GM12891 (cell line): ENCODE data around the gene BACH2.
"Not testable (repeated sequence)": the region's sequence is repeated elsewhere in the genome, so short reads cannot be mapped to it uniquely, and the experiment has no call there.

Source experiments
- DNase-seq: peaks from one replicate; pipeline ENCODE4 v3.0.0; 2011; ENCODE audit warnings: low spot score; ENCODE audit not compliant: insufficient read length
- FAIRE-seq: peaks from 2 replicates; lab custom pipeline; 2011; peaks lifted over from hg19 to GRCh38; lab: Jason Lieb, UNC
- PAX5 ChIP-seq: IDR thresholded peaks from 2 replicates; pipeline ENCODE4 v1.6.1; 2011; ENCODE audit warnings: low read length, moderate library complexity, mild to moderate bottlenecking; ENCODE audit not compliant: insufficient read depth, severe bottlenecking
- POLR2A ChIP-seq: IDR thresholded peaks from 2 replicates; pipeline ENCODE4 v1.6.1; 2011; ENCODE audit warnings: low read depth, low read length, control low read depth
- POLR2AphosphoS5 ChIP-seq: IDR thresholded peaks from 2 replicates; pipeline ENCODE4 v1.6.1; 2011; ENCODE audit warnings: low read depth, low read length, control low read depth
- POU2F2 ChIP-seq: IDR thresholded peaks from 2 replicates; pipeline ENCODE4 v1.6.1; 2011; ENCODE audit warnings: low read depth, mild to moderate bottlenecking, control low read depth, low read length, moderate library complexity
- SPI1 ChIP-seq: IDR thresholded peaks from 2 replicates; pipeline ENCODE4 v1.6.1; 2011; ENCODE audit warnings: low read depth, low read length, control low read depth
- TAF1 ChIP-seq: IDR thresholded peaks from 2 replicates; pipeline ENCODE4 v1.6.1; 2011; ENCODE audit warnings: low read depth, low read length, control low read depth

Gene BACH2

DNA sequence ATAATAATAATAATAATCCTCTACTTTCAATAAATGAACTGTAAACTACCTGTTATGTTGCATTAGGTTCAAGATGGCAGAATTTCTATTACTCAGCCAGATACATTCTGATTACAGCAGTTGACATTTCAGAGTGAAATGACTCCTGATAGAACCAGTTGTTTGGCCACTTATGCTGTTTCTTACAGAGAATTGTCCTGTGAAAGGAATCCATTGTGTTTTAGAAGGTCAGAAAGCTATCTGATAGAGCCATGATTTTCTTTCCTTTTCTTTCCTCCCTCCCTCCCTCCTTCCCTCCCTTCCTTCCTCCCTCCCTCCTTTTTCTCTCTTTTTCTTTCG lies 385.8 kb downstream of the BACH2 start:
- no peak for TF ChIP-seq PAX5
- no peak for TF ChIP-seq SPI1
- no peak for TF ChIP-seq POU2F2
- no peak for TF ChIP-seq POLR2A
- DNase-seq = no peak
- FAIRE-seq = no peak

GRCh38 chr6:89910001-89910901 lies 386.4 kb downstream of the BACH2 start:
- DNase-seq, FAIRE-seq: not testable (repeated sequence)

GRCh38 chr6:89895276-89895874 lies 401.3 kb downstream of the BACH2 start:
- TF ChIP-seq SPI1 (no peak), POLR2AphosphoS5 (no peak), POLR2A (no peak), PAX5 (no peak), TAF1 (no peak), POU2F2 (no peak)
- FAIRE-seq (no peak), DNase-seq (no peak)

- no peak for TF ChIP-seq PAX5
- no peak for TF ChIP-seq POLR2A
- TF ChIP-seq SPI1 = no peak
- TF ChIP-seq POU2F2 = no peak
- TF ChIP-seq POLR2AphosphoS5 = no peak
- TF ChIP-seq TAF1 = no peak
- no peak for FAIRE-seq
- no peak for DNase-seq
These were observed 402.5 kb downstream of the BACH2 start, which contains the start of gene GJA10 for GRCh38 chr6:89894169-89894568. Gene GJA10, plus strand, starts transcription at chr6:89894469. Its CDS starts 0 bp downstream, at chr6:89894469.

DNA sequence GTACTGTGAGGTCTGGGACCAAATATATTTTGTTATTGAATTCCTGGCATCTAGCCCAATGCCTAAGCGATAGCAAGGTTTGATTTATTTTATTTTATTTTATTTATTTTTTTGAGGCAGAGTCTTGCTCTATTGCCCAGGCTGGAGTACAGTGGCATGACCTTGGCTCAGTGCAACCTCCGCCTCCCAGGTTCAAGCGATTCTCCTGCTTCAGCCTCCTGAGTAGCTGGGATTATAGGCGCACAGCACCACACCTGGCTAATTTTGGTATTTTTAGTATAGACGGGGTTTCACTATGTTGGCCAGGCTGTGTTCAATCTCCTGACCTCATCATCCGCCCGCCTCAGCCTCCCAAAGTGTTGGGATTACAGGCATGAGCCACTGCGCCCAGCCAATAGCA lies 404.1 kb downstream of the BACH2 start:
- DNase-seq, FAIRE-seq: not testable (repeated sequence)

DNA sequence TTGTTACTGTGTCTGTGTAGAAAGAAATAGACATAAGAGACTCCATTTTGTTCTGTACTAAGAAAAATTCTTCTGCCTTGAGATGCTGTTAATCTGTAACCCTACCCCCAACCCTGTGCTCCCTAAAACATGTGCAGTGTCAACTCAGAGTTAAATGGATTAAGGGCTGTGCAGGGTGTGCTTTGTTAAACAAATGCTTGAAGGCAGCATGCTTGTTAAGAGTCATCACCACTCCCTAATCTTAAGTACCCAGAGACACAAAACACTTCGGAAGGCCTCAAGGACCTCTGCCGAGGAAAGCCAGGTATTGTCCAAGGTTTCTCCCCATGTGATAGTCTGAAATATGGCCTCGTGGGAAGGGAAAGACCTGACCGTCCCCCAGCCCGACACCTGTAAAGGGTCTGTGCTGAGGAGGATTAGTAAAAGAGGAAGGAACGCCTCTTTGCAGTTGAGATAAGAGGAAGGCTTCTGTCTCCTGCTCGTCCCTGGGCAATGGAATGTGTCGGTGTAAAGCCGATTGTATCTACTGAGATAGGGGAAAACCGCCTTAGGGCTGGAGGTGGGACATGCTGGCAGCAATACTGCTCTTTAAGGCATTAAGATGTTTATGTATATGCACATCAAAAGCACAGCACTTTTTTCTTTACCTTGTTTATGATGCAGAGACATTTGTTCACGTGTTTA lies 405.7 kb downstream of the BACH2 start:
- not testable (repeated sequence) for DNase-seq, FAIRE-seq

- FAIRE-seq (no peak), DNase-seq (no peak)
- TF ChIP-seq POU2F2 (no peak), SPI1 (no peak), TAF1 (no peak), POLR2A (no peak), POLR2AphosphoS5 (no peak), PAX5 (no peak)
These were observed 407.8 kb downstream of the BACH2 start for GRCh38 chr6:89888871-89889270.

GRCh38 chr6:89888138-89888514 lies 408.5 kb downstream of the BACH2 start:
- FAIRE-seq = no peak
- no peak for DNase-seq
- no peak for TF ChIP-seq POU2F2
- no peak for TF ChIP-seq TAF1
- TF ChIP-seq POLR2AphosphoS5 = no peak
- no peak for TF ChIP-seq POLR2A
- no peak for TF ChIP-seq PAX5
- no peak for TF ChIP-seq SPI1

- TF ChIP-seq POLR2A (no peak), SPI1 (no peak), POU2F2 (no peak), POLR2AphosphoS5 (no peak), PAX5 (no peak), TAF1 (no peak)
- FAIRE-seq (no peak), DNase-seq (peak; percentile 10)
These were observed 409.0 kb downstream of the BACH2 start for GRCh38 chr6:89887452-89888137.
